GM18868 (cell line): ENCODE data around the gene APLN.

Experiments used
- ATAC-seq: cut with Tn5 transposase; IDR thresholded peaks from one replicate; pipeline ENCODE4 v1.9.1; 2021; ENCODE audit warnings: mild to moderate bottlenecking, moderate library complexity; ENCODE audit not compliant: unreplicated experiment

APLN gene

GRCh38 chrX:129642641-129643040 lies 12.1 kb downstream of the APLN start:
- ATAC-seq = no peak

- no peak for ATAC-seq
Measured at GRCh38 chrX:129641941-129642340, 12.8 kb downstream of the APLN start.

- ATAC-seq = no peak
Measured at GRCh38 chrX:129641469-129641868, 13.3 kb downstream of the APLN start.

GRCh38 chrX:129640737-129641136 lies 14.0 kb downstream of the APLN start:
- no peak for ATAC-seq

GRCh38 chrX:129638917-129639316 lies 15.8 kb downstream of the APLN start:
- ATAC-seq = no peak

GRCh38 chrX:129637217-129638109 lies 17.3 kb downstream of the APLN start:
- ATAC-seq = peak; percentile 74

- ATAC-seq = no peak
Measured at GRCh38 chrX:129636175-129636681, 18.5 kb downstream of the APLN start.

GRCh38 chrX:129634541-129634940 lies 20.2 kb downstream of the APLN start:
- ATAC-seq = no peak

- ATAC-seq = no peak
Measured at GRCh38 chrX:129632443-129632842, 22.3 kb downstream of the APLN start.

GRCh38 chrX:129631849-129632248 lies 22.9 kb downstream of the APLN start:
- no peak for ATAC-seq

- ATAC-seq = no peak
Measured at GRCh38 chrX:129629837-129630236, 24.9 kb downstream of the APLN start.

GRCh38 chrX:129626026-129626425 lies 28.7 kb downstream of the APLN start:
- ATAC-seq = no peak

- no peak for ATAC-seq
Measured at GRCh38 chrX:129622757-129623301, 31.9 kb downstream of the APLN start.

- ATAC-seq = no peak
Measured at GRCh38 chrX:129618997-129619396, 35.8 kb downstream of the APLN start.

- ATAC-seq = no peak
Measured at GRCh38 chrX:129617420-129617819, 37.3 kb downstream of the APLN start.

GRCh38 chrX:129614481-129615255 lies 40.1 kb downstream of the APLN start:
- ATAC-seq = no peak

- no peak for ATAC-seq
Measured at GRCh38 chrX:129613596-129613995, 41.2 kb downstream of the APLN start.

GRCh38 chrX:129612396-129612795 lies 42.4 kb downstream of the APLN start:
- ATAC-seq = no peak

GRCh38 chrX:129609395-129609794 lies 45.4 kb downstream of the APLN start:
- no peak for ATAC-seq

GRCh38 chrX:129608496-129608895 lies 46.3 kb downstream of the APLN start:
- ATAC-seq = no peak

GRCh38 chrX:129606918-129607317 lies 47.8 kb downstream of the APLN start:
- ATAC-seq = no peak
